Measurements from ENCODE around the gene TP73.

DNA sequence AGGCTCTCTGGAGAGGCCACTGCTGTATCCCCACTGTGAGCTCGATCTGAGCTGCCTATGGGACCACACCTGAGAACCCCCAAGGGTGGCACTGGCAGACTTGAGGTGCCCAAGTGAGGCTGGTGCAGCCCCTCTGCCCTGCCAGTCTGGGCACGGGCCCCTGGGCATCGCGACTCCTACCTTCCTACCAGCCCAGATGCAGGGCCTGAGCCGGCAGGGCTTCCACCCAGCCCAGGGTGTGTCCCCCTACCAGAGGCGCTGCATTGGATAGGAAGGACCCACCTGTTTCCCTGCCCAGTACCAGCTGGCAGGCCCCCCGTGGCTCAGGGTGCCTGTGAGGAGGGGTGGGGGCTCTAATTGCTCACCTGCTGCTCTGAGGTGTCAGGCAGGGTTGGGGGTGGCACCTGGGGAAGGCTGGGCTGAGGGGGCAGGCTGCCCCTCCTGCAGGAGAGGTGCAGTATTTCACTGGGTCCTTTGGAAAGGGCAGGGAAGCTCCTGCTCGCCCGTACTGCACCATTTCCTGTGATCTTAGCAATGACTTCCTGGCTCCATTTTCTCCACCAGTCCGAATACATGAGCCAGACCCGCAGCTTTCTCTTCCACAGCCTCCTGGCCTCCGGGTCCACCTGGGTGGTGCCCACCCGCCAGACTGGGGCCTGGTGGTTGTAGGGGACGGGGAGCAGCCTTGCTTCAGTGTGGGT, 11.8 kb downstream of the TP73 start:
- no peak for TF ChIP-seq CTCF (IDR thresholded peaks at IDR 0.05)
- no peak for TF ChIP-seq POLR2A (IDR thresholded peaks at IDR 0.05)
